ENCODE data around the gene KLHL15. TPM values are rescaled to one million over a fixed set of nuclear protein-coding genes. Genes with fewer than 3 reads are reported as not detected.

The KLHL15 gene
- total and polyA plus RNA-seq, 2 of the 4 experiments (the other 2 are of a cell fraction), result 2.4 to 7.5 TPM

DNA sequence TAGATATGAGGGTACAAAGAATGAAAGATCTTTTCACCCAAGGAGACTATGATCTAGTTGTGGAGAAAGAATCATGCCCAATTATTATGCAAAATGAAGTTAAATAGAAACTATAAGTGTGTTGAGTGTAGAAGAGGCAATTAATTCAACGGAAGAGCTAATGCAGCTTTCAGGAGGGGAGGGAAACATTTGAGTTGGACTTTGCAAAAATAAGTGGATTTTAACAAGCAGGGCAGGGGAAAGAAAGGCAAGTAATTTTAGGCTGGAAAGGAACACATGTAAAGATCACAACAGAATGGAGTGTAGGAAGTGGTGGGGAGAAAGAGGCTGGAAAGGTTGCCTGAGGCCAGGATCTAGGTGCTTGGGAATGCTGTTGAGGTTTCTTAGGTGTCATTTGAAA is 44.1 kb downstream of the KLHL15 start:
- 67% methylated on average over 1 of the region's 1 CpG; no CpG with 5 or more reads in 1 of the 2 experiments for WGBS, 2 experiments (ENCODE audit: extremely low coverage in 2 of 2, insufficient read length in 1 of 2)
- H4K8ac ChIP-seq (ENCODE audit: low read depth in 2 of 2, low read length in 2 of 2), result no peak overlapping the region
- H3K14ac ChIP-seq (replicated peaks; ENCODE audit: low read depth, low read length), result no peak overlapping the region
- no peak overlapping the region for H2BK15ac ChIP-seq (ENCODE audit: low read depth, low read length)
- dilution Hi-C loops (cut with HindIII; ENCODE audit: low sequenced_read_pairs, unreplicated experiment) (no loop called here), in situ Hi-C loops (cut with MboI; ENCODE audit: low sequenced_read_pairs) (no loop called here), intact Hi-C loops (cut with micrococcal nuclease) (no loop called here)
- TF ChIP-seq, protein P1, sequence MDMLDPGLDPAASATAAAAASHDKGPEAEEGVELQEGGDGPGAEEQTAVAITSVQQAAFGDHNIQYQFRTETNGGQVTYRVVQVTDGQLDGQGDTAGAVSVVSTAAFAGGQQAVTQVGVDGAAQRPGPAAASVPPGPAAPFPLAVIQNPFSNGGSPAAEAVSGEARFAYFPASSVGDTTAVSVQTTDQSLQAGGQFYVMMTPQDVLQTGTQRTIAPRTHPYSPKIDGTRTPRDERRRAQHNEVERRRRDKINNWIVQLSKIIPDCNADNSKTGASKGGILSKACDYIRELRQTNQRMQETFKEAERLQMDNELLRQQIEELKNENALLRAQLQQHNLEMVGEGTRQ (IDR thresholded peaks at IDR 0.05; ENCODE audit: low read depth, low read length), result no peak
- no peak for TF ChIP-seq NFE2L2 (IDR thresholded peaks at IDR 0.05; ENCODE audit: low read depth, low read length)
- no peak for TF ChIP-seq SMC3 (IDR thresholded peaks at IDR 0.05; ENCODE audit: low read depth, low read length)
- TF ChIP-seq, protein P2, sequence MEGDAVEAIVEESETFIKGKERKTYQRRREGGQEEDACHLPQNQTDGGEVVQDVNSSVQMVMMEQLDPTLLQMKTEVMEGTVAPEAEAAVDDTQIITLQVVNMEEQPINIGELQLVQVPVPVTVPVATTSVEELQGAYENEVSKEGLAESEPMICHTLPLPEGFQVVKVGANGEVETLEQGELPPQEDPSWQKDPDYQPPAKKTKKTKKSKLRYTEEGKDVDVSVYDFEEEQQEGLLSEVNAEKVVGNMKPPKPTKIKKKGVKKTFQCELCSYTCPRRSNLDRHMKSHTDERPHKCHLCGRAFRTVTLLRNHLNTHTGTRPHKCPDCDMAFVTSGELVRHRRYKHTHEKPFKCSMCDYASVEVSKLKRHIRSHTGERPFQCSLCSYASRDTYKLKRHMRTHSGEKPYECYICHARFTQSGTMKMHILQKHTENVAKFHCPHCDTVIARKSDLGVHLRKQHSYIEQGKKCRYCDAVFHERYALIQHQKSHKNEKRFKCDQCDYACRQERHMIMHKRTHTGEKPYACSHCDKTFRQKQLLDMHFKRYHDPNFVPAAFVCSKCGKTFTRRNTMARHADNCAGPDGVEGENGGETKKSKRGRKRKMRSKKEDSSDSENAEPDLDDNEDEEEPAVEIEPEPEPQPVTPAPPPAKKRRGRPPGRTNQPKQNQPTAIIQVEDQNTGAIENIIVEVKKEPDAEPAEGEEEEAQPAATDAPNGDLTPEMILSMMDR (conservative IDR thresholded peaks at IDR 0.05; ENCODE audit: low read depth, low read length), result no peak
- no peak for TF ChIP-seq CEBPB (IDR thresholded peaks at IDR 0.05; ENCODE audit: low read depth, low read length)
- no peak for TF ChIP-seq CHD1 (IDR thresholded peaks at IDR 0.05; ENCODE audit: low read depth, low read length)
- TF ChIP-seq MAFK (IDR thresholded peaks at IDR 0.05; ENCODE audit: low read depth, low read length), result no peak
- no peak for TF ChIP-seq RCOR1 (IDR thresholded peaks at IDR 0.05; ENCODE audit: insufficient replicate concordance, low read length)
- no peak for TF ChIP-seq RAD21 (IDR thresholded peaks at IDR 0.05; ENCODE audit: low read length)
- TF ChIP-seq MXI1 (IDR thresholded peaks at IDR 0.05; ENCODE audit: borderline replicate concordance, low read depth, low read length), result no peak
- no peak for TF ChIP-seq FOS (IDR thresholded peaks at IDR 0.05; ENCODE audit: low read depth, low read length)
- no peak for TF ChIP-seq MAZ (IDR thresholded peaks at IDR 0.05; ENCODE audit: borderline replicate concordance, low read depth, low read length)
- TF ChIP-seq, protein P3, sequence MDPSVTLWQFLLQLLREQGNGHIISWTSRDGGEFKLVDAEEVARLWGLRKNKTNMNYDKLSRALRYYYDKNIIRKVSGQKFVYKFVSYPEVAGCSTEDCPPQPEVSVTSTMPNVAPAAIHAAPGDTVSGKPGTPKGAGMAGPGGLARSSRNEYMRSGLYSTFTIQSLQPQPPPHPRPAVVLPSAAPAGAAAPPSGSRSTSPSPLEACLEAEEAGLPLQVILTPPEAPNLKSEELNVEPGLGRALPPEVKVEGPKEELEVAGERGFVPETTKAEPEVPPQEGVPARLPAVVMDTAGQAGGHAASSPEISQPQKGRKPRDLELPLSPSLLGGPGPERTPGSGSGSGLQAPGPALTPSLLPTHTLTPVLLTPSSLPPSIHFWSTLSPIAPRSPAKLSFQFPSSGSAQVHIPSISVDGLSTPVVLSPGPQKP (IDR thresholded peaks at IDR 0.05; ENCODE audit: borderline replicate concordance, low read depth, low read length), result no peak
- TF ChIP-seq BHLHE40 (IDR thresholded peaks at IDR 0.05; ENCODE audit: low read depth, low read length), result no peak
- TF ChIP-seq POLR2A (IDR thresholded peaks at IDR 0.05; ENCODE audit: low read depth, low read length), result no peak
- no peak for TF ChIP-seq RFX5 (IDR thresholded peaks at IDR 0.05; ENCODE audit: low read depth, low read length)
- ChIA-PET POLR2A (ENCODE audit: unreplicated experiment) (no interaction called here), CTCF (no interaction called here)
- H3K18ac ChIP-seq (ENCODE audit: low read depth, low read length), result no peak overlapping the region
- peaks cover 0 to 3% of the 10 kb centered on the region in 2 experiments; a peak in 2 of 4 replicates for H3K79me1 ChIP-seq (ENCODE audit: low read depth in 1 of 2, low read length in 2 of 2)
- ATAC-seq (ENCODE audit: low read depth) (no peak), DNase-seq (no peak)
- no peak overlapping the region for H4K91ac ChIP-seq (ENCODE audit: insufficient read depth, low read depth, low read length)
- no peak overlapping the region for H2AFZ ChIP-seq (replicated peaks; ENCODE audit: low read length, poor library complexity)
- no peak overlapping the region for H3K4ac ChIP-seq (ENCODE audit: low read depth, low read length)
- H3K27ac ChIP-seq (ENCODE audit: insufficient read depth, low read length), result no peak overlapping the region
- H3K27me3 ChIP-seq (ENCODE audit: control insufficient read depth, insufficient read depth, low read length), result peaks cover 4% of the 10 kb centered on the region
- no peak overlapping the region for H2BK5ac ChIP-seq (ENCODE audit: low read depth, low read length, poor library complexity, severe bottlenecking)
- H2BK20ac ChIP-seq (ENCODE audit: low read depth, low read length), result no peak overlapping the region
- H3K56ac ChIP-seq (ENCODE audit: extremely low read depth, insufficient read depth, low read length), result no peak overlapping the region
- no peaks in the 10 kb centered on the region for H4K20me1 ChIP-seq (ENCODE audit: insufficient read depth, low read length)
- no peak overlapping the region for H3K4me3 ChIP-seq (ENCODE audit: insufficient read depth, low read depth, low read length)
- H3K36me3 ChIP-seq (ENCODE audit: control insufficient read depth, insufficient read depth, low read length), result peaks cover 1% of the 10 kb centered on the region; the same call in 1 of the 2 replicates
- no peaks in the 10 kb centered on the region for H3K9me3 ChIP-seq (ENCODE audit: control insufficient read depth, insufficient read depth, low read length)
- no peak overlapping the region for H4K5ac ChIP-seq (ENCODE audit: low read depth, low read length)
- peaks cover 4% of the 10 kb centered on the region; the same call in 1 of the 2 replicates for H3K9me1 ChIP-seq (ENCODE audit: insufficient read depth, low read length)
- no peak overlapping the region for H3K4me2 ChIP-seq (ENCODE audit: low read depth, low read length)
- H3K9ac ChIP-seq (ENCODE audit: low read depth, low read length), result no peak overlapping the region
- no TSS peak for BruUV-seq (replicated peaks)
- H2AK5ac ChIP-seq (ENCODE audit: low read depth, low read length), result no peak overlapping the region
- H3K4me1 ChIP-seq (ENCODE audit: control insufficient read depth, insufficient read depth, low read length), result peaks cover 4% of the 10 kb centered on the region; the same call in 1 of the 2 replicates
- H2AK9ac ChIP-seq (replicated peaks; ENCODE audit: low read depth, low read length, poor library complexity), result no peak overlapping the region
- no peak overlapping the region for H2BK120ac ChIP-seq (ENCODE audit: low read depth, low read length)
- no peak overlapping the region for H3K23ac ChIP-seq (ENCODE audit: low read depth, low read length)
